Neuron (in vitro differentiated cells): ENCODE data around the gene RAE1.

Source experiments
- H2AFZ ChIP-seq: one replicate; pipeline ENCODE4 v1.6.1; 2013; ENCODE audit warnings: low read depth, mild to moderate bottlenecking, inconsistent platforms, low read length, moderate library complexity
- H3K27me3 ChIP-seq: one replicate; pipeline ENCODE4 v1.6.1; 2013; ENCODE audit warnings: low read length; ENCODE audit not compliant: insufficient read depth
- H3K36me3 ChIP-seq: one replicate; pipeline ENCODE4 v1.6.1; 2013; ENCODE audit warnings: low read length; ENCODE audit not compliant: insufficient read depth
- H3K4me1 ChIP-seq: one replicate; pipeline ENCODE4 v1.6.1; 2013; ENCODE audit warnings: low read length; ENCODE audit not compliant: insufficient read depth
- H3K4me3 ChIP-seq: 2 replicates; pipeline ENCODE4 v1.5.1; 2013; ENCODE audit warnings: mild to moderate bottlenecking, low read length, moderate library complexity
- H3K9me3 ChIP-seq: one replicate; pipeline ENCODE4 v1.6.1; 2013; ENCODE audit warnings: low read length

RAE1 gene

DNA sequence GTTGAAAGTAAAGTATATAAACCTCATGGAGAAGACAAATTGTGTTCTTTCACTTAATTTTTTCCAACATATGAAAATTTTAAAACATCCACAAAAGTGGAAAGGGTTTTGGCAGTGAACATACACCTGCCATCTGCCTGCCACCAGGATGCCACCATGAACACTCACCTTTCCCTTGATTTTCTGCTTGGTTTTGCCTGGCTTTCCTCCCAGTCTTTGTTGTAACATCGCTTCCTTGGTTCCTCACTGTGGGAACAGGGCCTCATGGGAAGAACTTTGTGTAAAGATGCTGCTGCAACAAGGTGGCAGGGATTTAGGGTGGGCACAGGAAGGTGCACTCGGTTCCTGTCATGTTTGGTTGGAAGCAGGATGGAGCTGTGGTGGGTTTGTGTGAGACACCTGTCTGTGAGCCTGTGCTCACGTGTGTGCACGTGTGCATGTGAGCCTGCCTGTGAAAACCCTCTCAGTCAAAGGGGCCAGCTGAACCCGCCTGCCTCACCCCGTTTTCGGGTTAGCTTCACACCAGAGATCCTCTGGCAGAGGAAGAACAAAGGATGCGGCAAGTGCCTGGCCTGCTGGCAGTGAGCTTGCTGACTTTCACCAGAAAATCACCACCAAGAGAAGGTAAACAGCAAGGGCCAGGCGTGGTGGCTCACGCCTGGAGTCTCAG is 29.2 kb downstream of the RAE1 start:
- no peaks in the 10 kb centered on the region for H3K9me3 ChIP-seq
- no peak overlapping the region for H3K4me3 ChIP-seq
- no peaks in the 10 kb centered on the region for H3K27me3 ChIP-seq
- H3K4me1 ChIP-seq, result no peaks in the 10 kb centered on the region
- H2AFZ ChIP-seq, result no peak overlapping the region
- H3K36me3 ChIP-seq, result peaks cover 53% of the 10 kb centered on the region

DNA sequence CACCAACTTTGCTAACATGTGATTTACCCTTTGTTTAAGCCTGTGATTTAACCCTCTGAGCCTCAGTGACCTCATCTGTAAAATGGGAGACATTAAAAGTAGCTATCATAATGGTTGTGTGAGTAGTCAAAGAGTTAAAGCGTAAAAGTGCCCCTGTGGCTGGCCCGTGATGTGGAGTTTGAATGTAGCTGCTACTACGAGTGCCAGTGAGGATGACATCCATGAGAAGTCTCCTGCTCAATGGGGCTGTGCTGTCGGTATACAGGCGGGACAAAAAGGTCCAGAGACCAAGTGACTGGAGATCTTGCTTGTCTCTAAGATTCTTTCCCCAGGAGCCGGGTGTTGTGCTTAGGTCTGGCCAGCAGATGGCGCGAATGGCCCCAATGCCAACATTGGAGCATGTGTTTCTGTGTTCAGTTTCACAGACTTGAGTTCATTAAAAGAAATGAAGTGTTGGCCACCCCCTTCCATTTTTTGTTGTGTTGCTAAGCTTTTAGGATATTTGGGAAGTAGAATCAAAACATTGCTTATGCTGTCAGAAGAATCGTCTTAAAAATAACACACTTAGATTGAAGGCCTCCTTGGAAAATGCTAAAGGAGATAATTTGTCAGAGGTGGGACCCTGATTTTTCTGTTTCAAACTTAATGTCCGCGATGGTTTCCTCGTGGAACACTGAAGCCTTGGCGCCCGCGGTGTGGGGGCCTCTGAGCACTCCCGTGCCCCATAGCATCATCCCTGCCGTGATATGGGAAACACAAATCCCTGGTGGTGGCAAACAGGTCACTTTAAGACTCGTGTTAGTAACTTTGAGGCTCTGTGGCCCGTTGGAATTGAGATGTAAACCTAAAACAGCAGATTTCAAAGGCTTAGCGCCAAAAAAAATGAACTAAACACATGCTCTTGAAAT is 30.8 kb downstream of the RAE1 start:
- H3K27me3 ChIP-seq, result no peaks in the 10 kb centered on the region
- H3K9me3 ChIP-seq, result no peaks in the 10 kb centered on the region
- no peaks in the 10 kb centered on the region for H3K4me1 ChIP-seq
- H3K36me3 ChIP-seq, result peaks cover 38% of the 10 kb centered on the region
- no peak overlapping the region for H3K4me3 ChIP-seq
- no peak overlapping the region for H2AFZ ChIP-seq

DNA sequence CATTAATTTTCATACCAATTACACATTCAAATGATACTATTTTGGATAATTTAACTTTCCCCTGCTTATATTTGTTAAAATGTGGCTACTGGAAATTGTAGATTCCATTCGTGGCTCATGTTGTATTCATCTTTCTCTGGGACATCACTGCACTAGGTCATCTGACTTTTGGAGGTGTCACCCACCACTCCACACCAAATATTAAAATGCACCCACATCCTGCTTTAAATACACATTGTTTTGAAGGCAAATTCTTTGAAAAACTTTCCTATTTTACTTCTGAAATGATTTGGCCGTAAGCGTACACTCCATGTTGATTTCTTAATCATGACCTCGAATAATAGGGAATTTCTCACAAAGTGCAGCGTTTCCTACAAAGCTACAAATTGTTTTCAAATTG is 31.5 kb downstream of the RAE1 start:
- Histone ChIP-seq H2AFZ (no peak overlapping the region), H3K4me1 (no peaks in the 10 kb centered on the region), H3K36me3 (peaks cover 32% of the 10 kb centered on the region), H3K27me3 (no peaks in the 10 kb centered on the region), H3K9me3 (no peaks in the 10 kb centered on the region), H3K4me3 (no peak overlapping the region)

DNA sequence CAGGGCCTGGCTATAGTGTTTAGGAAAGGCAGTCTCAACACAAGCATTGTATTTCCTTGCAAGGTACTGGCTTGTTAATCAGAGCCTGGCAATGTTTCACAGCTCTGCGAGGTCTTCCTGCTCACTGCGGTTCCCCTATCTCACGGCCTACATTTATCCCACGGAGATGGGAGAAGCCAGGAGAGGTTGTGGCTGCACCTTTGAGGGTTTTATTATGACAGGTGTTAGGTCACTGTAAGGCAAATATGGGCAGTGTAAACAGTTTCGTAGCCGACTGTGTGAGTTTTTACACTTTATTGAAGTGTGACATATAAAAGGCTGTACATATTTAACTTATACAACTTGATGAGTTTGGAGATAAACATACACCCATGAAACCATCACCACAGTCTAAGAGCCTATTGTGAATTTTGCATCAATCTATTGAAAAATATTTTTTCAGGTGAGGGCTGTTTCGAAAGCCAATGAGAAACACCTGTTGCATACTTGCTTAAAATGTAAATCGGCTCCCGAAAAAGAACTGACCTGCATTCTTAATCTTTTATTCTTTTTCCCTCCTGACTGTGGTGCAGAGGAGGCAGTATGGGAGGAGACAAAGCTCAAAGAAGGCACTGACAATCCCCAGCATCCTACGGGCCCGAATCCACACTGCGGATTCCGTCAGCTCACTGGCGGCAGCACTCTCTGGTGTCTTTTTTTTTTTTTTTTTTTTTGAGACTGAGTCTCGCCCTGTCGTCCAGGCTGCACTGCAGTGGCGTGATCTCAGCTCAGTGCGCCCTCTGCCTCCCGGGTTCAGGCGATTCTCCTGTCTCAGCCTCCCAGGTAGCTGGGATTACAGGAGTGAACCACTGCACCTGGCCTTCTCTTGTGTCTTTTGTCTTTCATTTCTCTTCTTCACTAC is 32.6 kb downstream of the RAE1 start:
- Histone ChIP-seq H3K9me3 (no peaks in the 10 kb centered on the region), H3K27me3 (no peaks in the 10 kb centered on the region), H3K4me1 (no peaks in the 10 kb centered on the region), H3K36me3 (peaks cover 20% of the 10 kb centered on the region), H2AFZ (no peak overlapping the region), H3K4me3 (no peak overlapping the region)

DNA sequence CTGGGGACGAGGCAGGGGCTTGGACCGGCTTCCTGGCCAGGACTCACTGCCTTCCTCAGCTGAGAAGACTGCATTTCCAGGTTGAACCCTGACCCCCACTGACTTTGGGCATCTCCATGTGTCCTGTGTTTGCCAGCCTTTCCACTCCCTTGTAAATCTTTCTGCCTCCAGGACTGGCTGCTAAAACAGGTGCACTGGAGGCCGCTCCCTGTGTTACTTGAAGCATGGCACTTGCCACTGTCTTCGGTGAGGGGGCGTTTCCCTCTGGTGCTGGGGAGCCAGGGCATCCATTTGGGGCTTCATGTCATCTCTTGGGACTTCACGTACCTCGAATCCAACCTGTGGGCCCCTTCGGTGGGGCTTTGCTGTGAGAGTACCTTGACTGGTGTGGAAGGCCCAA is 33.4 kb downstream of the RAE1 start:
- H3K27me3 ChIP-seq, result no peaks in the 10 kb centered on the region
- H3K4me1 ChIP-seq, result no peaks in the 10 kb centered on the region
- H3K4me3 ChIP-seq, result no peak overlapping the region
- H3K9me3 ChIP-seq, result no peaks in the 10 kb centered on the region
- no peak overlapping the region for H2AFZ ChIP-seq
- peaks cover 14% of the 10 kb centered on the region for H3K36me3 ChIP-seq

DNA sequence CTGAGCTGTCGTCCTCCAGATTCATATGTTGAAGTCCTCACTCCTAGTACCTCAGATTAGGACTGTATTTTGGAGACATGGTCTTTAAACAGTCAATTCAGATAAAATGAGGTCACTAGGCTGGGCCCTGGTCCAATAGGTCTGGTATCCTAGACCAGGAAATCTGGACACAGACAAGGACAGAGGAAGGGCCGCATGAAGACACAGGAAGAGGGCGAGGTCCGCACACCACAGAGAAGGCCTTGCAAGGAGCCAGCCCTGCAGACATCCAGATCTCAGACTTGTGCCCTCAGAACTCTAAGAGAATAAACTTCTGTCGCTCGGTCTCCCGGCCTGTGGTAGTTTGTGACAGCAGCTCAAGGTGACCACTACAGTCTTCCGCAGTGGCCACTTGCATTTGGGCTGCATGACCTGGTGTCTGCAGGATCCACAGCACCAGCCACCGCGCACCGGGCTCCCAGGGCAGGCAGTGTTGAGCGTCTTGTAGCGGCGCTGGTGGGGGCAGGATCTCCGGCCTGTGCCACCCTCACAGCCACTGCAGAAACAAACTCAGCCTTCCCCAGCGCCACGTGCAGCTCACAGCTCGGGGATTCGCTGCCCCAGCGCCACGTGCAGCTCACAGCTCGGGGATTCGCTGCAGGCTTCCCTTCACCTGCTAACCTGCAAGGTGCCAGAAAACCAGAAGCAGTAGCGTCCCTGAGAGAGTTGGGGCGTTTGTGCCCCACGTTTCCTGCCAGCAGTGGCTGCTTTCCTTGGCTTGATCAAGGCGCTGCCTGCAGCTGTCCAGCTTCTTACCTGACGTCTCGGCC is 34.1 kb downstream of the RAE1 start:
- Histone ChIP-seq H3K4me1 (no peaks in the 10 kb centered on the region), H2AFZ (no peak overlapping the region), H3K9me3 (no peaks in the 10 kb centered on the region), H3K4me3 (no peak overlapping the region), H3K27me3 (no peaks in the 10 kb centered on the region), H3K36me3 (peaks cover 7% of the 10 kb centered on the region)

DNA sequence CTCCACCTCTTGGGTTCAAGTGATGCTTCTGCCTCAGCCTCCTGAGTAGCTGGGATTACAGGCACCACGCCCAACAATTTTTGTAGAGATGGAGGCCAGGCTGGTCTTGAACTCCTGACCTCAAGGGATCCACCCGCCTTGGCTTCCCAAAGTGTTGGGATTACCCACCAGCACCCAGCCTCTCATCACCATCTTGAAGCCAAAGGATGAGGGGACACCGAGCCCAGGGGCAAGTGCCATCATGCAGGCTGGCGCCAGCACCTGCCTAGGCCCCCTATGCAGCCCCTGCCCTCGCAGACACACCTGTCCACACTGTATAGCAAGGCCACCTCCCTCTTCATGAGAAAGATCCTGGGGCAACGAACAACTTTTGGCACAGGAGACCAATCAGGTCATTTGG is 34.9 kb downstream of the RAE1 start:
- Histone ChIP-seq H3K4me1 (no peaks in the 10 kb centered on the region), H2AFZ (no peak overlapping the region), H3K9me3 (no peaks in the 10 kb centered on the region), H3K27me3 (no peaks in the 10 kb centered on the region), H3K36me3 (peaks cover under 1% of the 10 kb centered on the region), H3K4me3 (no peak overlapping the region)

DNA sequence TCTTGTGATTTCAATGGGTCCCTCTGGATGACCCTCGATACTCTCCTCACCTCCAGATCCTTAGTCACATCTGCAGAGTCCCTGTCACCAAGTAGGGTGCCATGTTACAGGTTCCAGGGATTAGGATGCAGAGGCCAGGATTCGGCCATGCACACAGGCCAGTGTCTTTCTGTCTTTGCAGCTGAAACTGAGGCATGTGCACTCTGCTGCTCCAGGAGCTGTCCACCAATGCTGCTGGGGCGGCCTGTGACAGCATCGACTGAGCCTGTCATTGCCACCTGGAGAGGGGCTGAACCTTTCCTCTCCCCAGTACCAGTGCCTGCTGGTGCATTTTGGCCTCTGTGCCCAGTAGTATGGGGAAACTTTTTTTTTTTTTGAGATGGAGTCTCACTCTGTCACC is 35.7 kb downstream of the RAE1 start:
- Histone ChIP-seq H3K36me3 (no peaks in the 10 kb centered on the region), H2AFZ (no peak overlapping the region), H3K9me3 (no peaks in the 10 kb centered on the region), H3K27me3 (no peaks in the 10 kb centered on the region), H3K4me1 (no peaks in the 10 kb centered on the region), H3K4me3 (no peak overlapping the region)

DNA sequence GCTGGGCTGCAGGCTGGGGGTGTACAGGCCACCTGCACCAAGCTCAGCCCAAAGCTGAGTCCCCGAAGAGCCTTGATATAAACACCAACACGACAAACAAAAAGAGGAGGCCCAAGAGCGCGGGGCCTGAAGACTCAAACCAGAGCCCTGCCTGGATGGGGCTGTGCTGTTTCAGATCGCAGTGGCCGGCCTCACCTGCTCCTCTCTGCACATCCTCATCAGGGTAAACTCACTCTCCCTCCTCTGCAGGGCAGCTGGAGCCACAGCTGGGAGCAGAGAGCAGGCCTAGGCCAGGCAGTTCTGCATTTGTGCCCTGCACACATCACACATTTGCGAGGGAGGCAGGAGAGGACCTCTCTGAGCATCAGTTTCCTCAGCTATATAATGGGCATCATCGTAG is 36.4 kb downstream of the RAE1 start:
- H2AFZ ChIP-seq, result no peak overlapping the region
- peaks cover 6% of the 10 kb centered on the region for H3K4me1 ChIP-seq
- no peaks in the 10 kb centered on the region for H3K36me3 ChIP-seq
- no peaks in the 10 kb centered on the region for H3K9me3 ChIP-seq
- no peaks in the 10 kb centered on the region for H3K27me3 ChIP-seq
- H3K4me3 ChIP-seq, result no peak overlapping the region

DNA sequence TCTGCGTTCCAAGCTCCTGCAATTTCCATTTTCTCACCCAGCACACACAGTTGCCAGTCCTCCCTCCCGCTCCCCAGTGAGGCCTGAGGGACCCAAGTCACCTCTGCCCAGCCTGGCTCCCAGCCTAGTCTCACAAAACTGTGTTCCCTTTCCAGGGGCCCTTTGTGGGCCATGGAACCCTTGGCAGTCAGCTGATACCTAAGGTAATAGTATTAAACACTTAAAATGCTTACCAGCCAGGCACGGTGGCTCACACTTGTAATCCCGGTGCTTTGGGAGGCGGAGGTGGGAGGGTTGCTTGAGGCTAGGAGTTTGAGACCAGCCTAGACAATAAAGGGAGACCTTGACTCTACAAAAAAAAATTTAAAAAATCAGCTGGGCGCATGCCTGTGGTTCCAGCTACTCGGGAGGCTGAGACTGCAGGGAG is 36.9 kb downstream of the RAE1 start:
- H3K27me3 ChIP-seq, result no peaks in the 10 kb centered on the region
- peaks cover 10% of the 10 kb centered on the region for H3K4me1 ChIP-seq
- H3K9me3 ChIP-seq, result no peaks in the 10 kb centered on the region
- H3K4me3 ChIP-seq, result no peak overlapping the region
- H2AFZ ChIP-seq, result no peak overlapping the region
- no peaks in the 10 kb centered on the region for H3K36me3 ChIP-seq

DNA sequence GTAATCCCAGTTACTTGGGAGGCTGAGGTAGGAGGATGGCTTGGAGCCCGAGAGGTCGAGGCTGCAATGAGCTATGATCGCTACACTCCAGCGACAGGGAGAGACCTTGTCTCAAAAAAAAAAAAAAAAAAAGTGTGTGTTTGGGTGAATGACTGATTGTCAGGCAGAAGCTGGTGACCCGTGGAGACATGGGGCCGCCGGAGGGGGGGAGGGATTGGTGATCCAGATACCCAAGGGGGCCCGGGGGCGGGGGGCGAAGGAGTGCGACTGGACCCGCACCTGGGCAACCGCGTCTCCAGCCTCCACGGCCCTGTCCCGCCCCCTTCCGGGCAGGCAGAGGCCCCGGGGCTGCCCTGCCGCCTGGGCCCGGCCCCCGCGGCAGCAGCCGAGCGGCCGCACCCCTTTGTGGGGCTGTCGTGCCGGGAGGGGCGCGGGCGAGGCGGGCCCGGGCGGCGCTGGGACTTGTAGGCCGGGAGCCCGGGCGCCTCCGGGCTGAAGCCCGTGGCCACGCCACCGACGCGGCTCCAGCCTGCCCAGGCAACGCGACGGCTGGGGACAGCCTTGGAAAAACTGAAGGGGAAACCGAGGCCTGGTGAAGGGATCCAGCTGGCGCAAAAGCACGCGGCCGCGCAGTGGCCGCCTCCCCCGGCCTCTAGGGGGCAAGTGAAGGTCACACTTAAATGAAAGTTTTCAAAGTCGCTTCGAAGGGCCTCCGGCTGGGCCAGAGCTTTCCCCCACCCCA is 38.1 kb downstream of the RAE1 start:
- Histone ChIP-seq H3K4me3 (no peak overlapping the region), H3K36me3 (peaks cover 8% of the 10 kb centered on the region), H3K9me3 (no peaks in the 10 kb centered on the region), H3K4me1 (peaks cover 22% of the 10 kb centered on the region), H3K27me3 (no peaks in the 10 kb centered on the region), H2AFZ (no peak overlapping the region)
